ENCODE results near the gene PLPPR4. TPM values are rescaled to one million over a fixed set of nuclear protein-coding genes. Genes with fewer than 3 reads are reported as not detected.
"Not testable (repeated sequence)": the region's sequence is repeated elsewhere in the genome, so short reads cannot be mapped to it uniquely, and the experiment has no call there.

PLPPR4 gene
- total RNA-seq, 1 experiment from 2014 or later, result not detected

GRCh38 chr1:99282536-99282935, 18.2 kb downstream of the PLPPR4 start:
- Histone ChIP-seq H3K4me1 (replicated peaks; ENCODE audit: insufficient read depth) (no peaks in the 10 kb centered on the region), H3K9me2 (ENCODE audit: insufficient read depth) (no peaks in the 10 kb centered on the region), H3K79me2 (ENCODE audit: low read depth) (no peaks in the 10 kb centered on the region), H3K27ac (no peak overlapping the region), H4K20me1 (ENCODE audit: insufficient read depth) (no peaks in the 10 kb centered on the region), H3K4me2 (no peak overlapping the region), H3K36me3 (ENCODE audit: low read depth) (no peaks in the 10 kb centered on the region), H2AFZ (no peak overlapping the region), H3K9me3 (ENCODE audit: insufficient read depth, low read depth) (no peaks in the 10 kb centered on the region), H3F3A (ENCODE audit: insufficient read depth, low read depth) (no peaks in the 10 kb centered on the region), H3K27me3 (ENCODE audit: insufficient read depth, low read depth) (no peaks in the 10 kb centered on the region), H3K4me3 (no peak overlapping the region)
- intact Hi-C loops (cut with micrococcal nuclease; ENCODE audit: unreplicated experiment), result no loop called here
- BruUV-seq (replicated peaks), result no TSS peak
- ChIA-PET POLR2A (ENCODE audit: unreplicated experiment) (no interaction called here), CTCF (no interaction called here)
- no peak for DNase-seq
- TF ChIP-seq EZH2 (IDR thresholded peaks at IDR 0.05; ENCODE audit: low read depth) (no peak), CTCF (conservative IDR thresholded peaks at IDR 0.05) (no peak)

DNA sequence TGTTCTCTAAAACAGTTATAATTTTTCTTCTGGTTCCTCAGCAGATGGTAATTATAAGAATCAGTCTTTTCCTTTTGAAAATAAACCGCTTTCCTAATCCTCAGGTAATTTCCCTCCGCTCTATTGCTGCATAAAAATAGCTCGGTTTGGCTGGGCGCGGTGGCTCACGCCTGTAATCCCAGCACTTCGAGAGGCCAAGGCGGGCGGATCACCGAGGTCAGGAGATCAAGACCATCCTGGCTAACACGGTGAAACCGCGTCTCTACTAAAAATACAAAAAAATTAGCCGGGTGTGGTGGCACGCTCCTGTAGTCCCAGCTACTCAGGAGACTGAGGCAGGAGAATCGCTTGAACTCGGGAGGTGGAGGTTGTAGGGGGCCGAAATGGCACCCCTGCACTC, 19.2 kb downstream of the PLPPR4 start:
- H3F3A ChIP-seq (ENCODE audit: insufficient read depth, low read depth); BruUV-seq (replicated peaks); H2AFZ ChIP-seq; H3K9me2 ChIP-seq (ENCODE audit: insufficient read depth); H3K4me3 ChIP-seq; H3K79me2 ChIP-seq (ENCODE audit: low read depth); H3K27ac ChIP-seq; H3K36me3 ChIP-seq (ENCODE audit: low read depth); H3K27me3 ChIP-seq (ENCODE audit: insufficient read depth, low read depth); H3K4me2 ChIP-seq; DNase-seq; H4K20me1 ChIP-seq (ENCODE audit: insufficient read depth); H3K9me3 ChIP-seq (ENCODE audit: insufficient read depth, low read depth); intact Hi-C loops (cut with micrococcal nuclease; ENCODE audit: unreplicated experiment); H3K4me1 ChIP-seq (replicated peaks; ENCODE audit: insufficient read depth); POLR2A ChIA-PET (ENCODE audit: unreplicated experiment): not testable (repeated sequence)
- CTCF ChIA-PET, result interaction anchor here (0.7 kb wide), 1 partner anchor 980 kb away, joined by 3 read pairs; no protein-coding TSS in a partner anchor

GRCh38 chr1:99292886-99293285, 28.6 kb downstream of the PLPPR4 start:
- H3K36me3 ChIP-seq (ENCODE audit: low read depth), result no peaks in the 10 kb centered on the region
- no peaks in the 10 kb centered on the region for H4K20me1 ChIP-seq (ENCODE audit: insufficient read depth)
- DNase-seq, result no peak
- H3K27ac ChIP-seq, result no peak overlapping the region
- no peaks in the 10 kb centered on the region; the same call in 1 of the 2 replicates for H3F3A ChIP-seq (ENCODE audit: insufficient read depth, low read depth)
- H3K9me3 ChIP-seq (ENCODE audit: insufficient read depth, low read depth), result no peaks in the 10 kb centered on the region
- H3K79me2 ChIP-seq (ENCODE audit: low read depth), result no peaks in the 10 kb centered on the region
- no peak overlapping the region for H3K4me3 ChIP-seq
- POLR2A ChIA-PET (ENCODE audit: unreplicated experiment), result no interaction called here
- no peak overlapping the region for H3K4me2 ChIP-seq
- H3K27me3 ChIP-seq (ENCODE audit: insufficient read depth, low read depth), result no peaks in the 10 kb centered on the region
- no peaks in the 10 kb centered on the region for H3K9me2 ChIP-seq (ENCODE audit: insufficient read depth)
- intact Hi-C loops (cut with micrococcal nuclease; ENCODE audit: unreplicated experiment), result no loop called here
- 0 out of 2 replicates have a peak overlapping the region, but pooled peaks have one; percentile 7 for H2AFZ ChIP-seq
- TF ChIP-seq EZH2 (IDR thresholded peaks at IDR 0.05; ENCODE audit: low read depth) (no peak), CTCF (conservative IDR thresholded peaks at IDR 0.05) (no peak)
- no peaks in the 10 kb centered on the region for H3K4me1 ChIP-seq (replicated peaks; ENCODE audit: insufficient read depth)
- CTCF ChIA-PET, result no interaction called here
- no TSS peak for BruUV-seq (replicated peaks)

DNA sequence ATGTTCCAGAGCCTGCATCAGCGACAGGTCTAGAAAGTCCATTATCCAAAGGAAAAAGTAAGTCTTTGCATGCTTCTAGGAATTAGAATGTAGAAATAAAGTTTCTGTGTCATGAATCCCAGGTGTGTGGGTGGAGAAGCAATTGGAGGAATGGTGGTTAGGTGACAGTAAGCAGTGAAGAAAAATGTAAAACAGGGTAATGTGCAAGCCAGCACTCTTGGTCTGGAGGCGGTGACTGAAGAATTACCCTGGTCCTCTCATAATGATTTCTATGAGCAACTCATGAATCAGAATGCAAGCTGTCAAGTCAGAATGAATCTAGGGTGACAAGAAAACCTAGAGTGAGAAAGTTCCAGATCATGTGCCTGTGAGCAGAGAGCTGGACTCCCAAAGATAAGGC, 33.6 kb downstream of the PLPPR4 start:
- ChIA-PET CTCF (no interaction called here), POLR2A (ENCODE audit: unreplicated experiment) (no interaction called here)
- BruUV-seq (replicated peaks), result no TSS peak
- H3F3A ChIP-seq (ENCODE audit: insufficient read depth, low read depth), result no peaks in the 10 kb centered on the region; the same call in 1 of the 2 replicates
- H4K20me1 ChIP-seq (ENCODE audit: insufficient read depth), result no peaks in the 10 kb centered on the region
- DNase-seq, result no peak
- no peak overlapping the region for H2AFZ ChIP-seq
- H3K9me2 ChIP-seq (ENCODE audit: insufficient read depth), result no peaks in the 10 kb centered on the region
- no peaks in the 10 kb centered on the region for H3K4me1 ChIP-seq (replicated peaks; ENCODE audit: insufficient read depth)
- no peak overlapping the region for H3K4me3 ChIP-seq
- TF ChIP-seq EZH2 (IDR thresholded peaks at IDR 0.05; ENCODE audit: low read depth), result no peak
- no peak for TF ChIP-seq CTCF (conservative IDR thresholded peaks at IDR 0.05)
- H3K27ac ChIP-seq, result no peak overlapping the region
- H3K9me3 ChIP-seq (ENCODE audit: insufficient read depth, low read depth), result no peaks in the 10 kb centered on the region
- H3K4me2 ChIP-seq, result no peak overlapping the region
- intact Hi-C loops (cut with micrococcal nuclease; ENCODE audit: unreplicated experiment), result no loop called here
- H3K36me3 ChIP-seq (ENCODE audit: low read depth), result no peaks in the 10 kb centered on the region
- no peaks in the 10 kb centered on the region for H3K79me2 ChIP-seq (ENCODE audit: low read depth)
- no peaks in the 10 kb centered on the region for H3K27me3 ChIP-seq (ENCODE audit: insufficient read depth, low read depth)
